Esophagus squamous epithelium (tissue), 5 donors: Measurements from ENCODE around the gene RNASEL. TPM values are rescaled to one million over a fixed set of nuclear protein-coding genes. Genes with fewer than 3 reads are reported as not detected.
"Not testable (repeated sequence)": the region's sequence is repeated elsewhere in the genome, so short reads cannot be mapped to it uniquely, and the experiment has no call there.

Experiments
- DNase-seq: peaks from one replicate; lab custom pipeline; 2025; lab: John Stamatoyannopoulos, UW
- H3K27ac ChIP-seq, 4 donors: fragments of 200-600 bp; sonication (generic); one replicate each; pipeline ENCODE4 v1.5.1; 2016 to 2019; ENCODE audit warnings: mild to moderate bottlenecking in 1 of 4
- H3K27me3 ChIP-seq, 4 donors: fragments of 200-600 bp; sonication (generic); 1 replicate in 3 of 4; 2 replicates in 1 of 4; pipeline versions ENCODE4 v1.5.1 to v1.6.0; 2017 to 2021; ENCODE audit warnings: antibody characterized with exemption in 1 of 4
- H3K36me3 ChIP-seq, 3 donors: fragments of 200-600 bp; sonication (generic); one replicate each; pipeline ENCODE4 v1.5.1; 2016 to 2019
- H3K4me1 ChIP-seq, 3 donors: fragments of 200-600 bp; sonication (generic); one replicate each; pipeline ENCODE4 v1.5.1; 2017 to 2019
- H3K4me3 ChIP-seq, 4 donors: fragments of 200-600 bp; sonication (generic); 1 replicate in 3 of 4; 2 replicates in 1 of 4; pipeline ENCODE4 v1.5.1; 2016 to 2019; ENCODE audit warnings: mild to moderate bottlenecking in 2 of 4, moderate library complexity in 1 of 4
- H3K9me3 ChIP-seq, 3 donors: fragments of 200-600 bp; sonication (generic); one replicate each; pipeline ENCODE4 v1.5.1; 2016 to 2019
- CTCF ChIP-seq, 6 experiments: fragments of 450-650 bp in 4 of 6; fragments of 200-600 bp in 2 of 6; sonication (generic) in 2 of 6; IDR thresholded peaks; one replicate each; pipeline ENCODE4 v1.5.1; 2016 to 2019; ENCODE audit warnings: antibody characterized with exemption in 6 of 6, mild to moderate bottlenecking in 4 of 6, moderate library complexity in 4 of 6
- POLR2A ChIP-seq, 4 donors: fragments of 450-650 bp; IDR thresholded peaks; one replicate each; pipeline ENCODE4 v1.6.1; 2017; ENCODE audit warnings: antibody characterized with exemption in 4 of 4, mild to moderate bottlenecking in 4 of 4, moderate library complexity in 3 of 4
- WGBS, 2 donors: methylation state at CpG; one replicate each; pipeline ENCODE4 v1.1.5; 2018; 5-methylcytosine and 5-hydroxymethylcytosine counted together
- intact Hi-C: fragments of 100-400 bp; cut with DNase I; formaldehyde crosslinking; loops from one replicate; pipeline ENCODE4 v1.15.0; 2022
- total RNA-seq, 4 donors: library from RNA; depleted of rRNA; stranded (reverse); fragments of >200 nt; gene quantifications; one replicate each; pipeline ENCODE4 v1.1.0, GENCODE V29; 2016
- donor health status: DM: yes; HTN: yes; CAD: no.

The RNASEL gene
- total RNA-seq, 4 donors from 2014 or later: 5.6 to 9.5 (median 7.5) TPM

- H3K36me3 ChIP-seq: no peaks in the 10 kb centered on the region
- intact Hi-C loops: no loop called here
- 77 to 79% methylated on average over 7 to 10 of the region's 11 CpGs for WGBS, 2 donors
- no peaks in the 10 kb centered on the region for H3K9me3 ChIP-seq
- H3K27me3 ChIP-seq: peaks cover 0 to 6% (median 0%) of the 10 kb centered on the region in 4 donors
- TF ChIP-seq POLR2A (IDR thresholded peaks at IDR 0.05) (no peak), CTCF (IDR thresholded peaks at IDR 0.05) (no peak)
- no peak for DNase-seq
- H3K27ac ChIP-seq: no peak overlapping the region
- peaks cover 0 to 13% (median 0%) of the 10 kb centered on the region in 3 donors for H3K4me1 ChIP-seq
- no peak overlapping the region for H3K4me3 ChIP-seq
Measured at GRCh38 chr1:182633657-182634281, 44.7 kb upstream of the RNASEL start.

- TF ChIP-seq POLR2A (IDR thresholded peaks at IDR 0.05) (no peak), CTCF (IDR thresholded peaks at IDR 0.05) (no peak)
- intact Hi-C loops: no loop called here
- H3K27me3 ChIP-seq: peaks cover 0 to 6% (median 0%) of the 10 kb centered on the region in 4 donors
- no peak overlapping the region for H3K27ac ChIP-seq
- H3K4me3 ChIP-seq: no peak overlapping the region
- no peaks in the 10 kb centered on the region for H3K9me3 ChIP-seq
- H3K4me1 ChIP-seq: peaks cover 0 to 13% (median 0%) of the 10 kb centered on the region in 3 donors
- DNase-seq: no peak
- no peaks in the 10 kb centered on the region for H3K36me3 ChIP-seq
Measured at GRCh38 chr1:182633031-182633430, 44.0 kb upstream of the RNASEL start.

GRCh38 chr1:182632441-182632857 is 43.4 kb upstream of the RNASEL start:
- H3K4me3 ChIP-seq, H3K27me3 ChIP-seq, H3K27ac ChIP-seq, H3K36me3 ChIP-seq, DNase-seq, H3K9me3 ChIP-seq, intact Hi-C loops: not testable (repeated sequence)
- WGBS, 2 donors: 40 to 57% methylated on average over 12 of the region's 12 CpGs
- H3K4me1 ChIP-seq: peaks cover 0 to 14% (median 0%) of the 10 kb centered on the region in 3 donors

GRCh38 chr1:182631954-182632353 is 42.9 kb upstream of the RNASEL start:
- 50 to 65% methylated on average over 1 of the region's 1 CpG for WGBS, 2 donors
- H3K36me3 ChIP-seq: no peaks in the 10 kb centered on the region
- no peak for TF ChIP-seq POLR2A (IDR thresholded peaks at IDR 0.05)
- no peak for TF ChIP-seq CTCF (IDR thresholded peaks at IDR 0.05)

GRCh38 chr1:182631053-182631677 is 42.1 kb upstream of the RNASEL start:
- Histone ChIP-seq H3K4me3 (no peak overlapping the region), H3K4me1 (peaks cover 0 to 26% (median 0%) of the 10 kb centered on the region in 3 donors), H3K36me3 (no peaks in the 10 kb centered on the region), H3K27me3 (no peaks in the 10 kb centered on the region), H3K9me3 (no peaks in the 10 kb centered on the region), H3K27ac (no peak overlapping the region)
- no peak for DNase-seq
- intact Hi-C loops: no loop called here
- TF ChIP-seq POLR2A (IDR thresholded peaks at IDR 0.05) (no peak), CTCF (IDR thresholded peaks at IDR 0.05) (no peak)

More at GRCh38 chr1:182631954-182632353, 42.9 kb upstream of the RNASEL start:
- Histone ChIP-seq H3K27ac (no peak overlapping the region), H3K4me1 (peaks cover 0 to 19% (median 0%) of the 10 kb centered on the region in 3 donors), H3K27me3 (peaks cover 0 to 2% (median 0%) of the 10 kb centered on the region in 4 donors), H3K4me3 (no peak overlapping the region), H3K9me3 (no peaks in the 10 kb centered on the region)
- intact Hi-C loops: no loop called here
- DNase-seq: no peak
